Sigmoid colon (tissue), 7 donors: ENCODE measurements around the gene GALR3. TPM values are rescaled to one million over a fixed set of nuclear protein-coding genes. Genes with fewer than 3 reads are reported as not detected.
"Not testable (repeated sequence)": the region's sequence is repeated elsewhere in the genome, so short reads cannot be mapped to it uniquely, and the experiment has no call there.

Experiments used
- DNase-seq: peaks from one replicate; pipeline ENCODE4 v3.0.0-alpha.2; 2019
- H3K27ac ChIP-seq, 4 donors: fragments of 200-600 bp; sonication (generic); one replicate each; pipeline ENCODE4 v1.5.1; 2016 to 2019; ENCODE audit warnings: mild to moderate bottlenecking in 1 of 4
- H3K27me3 ChIP-seq, 3 donors: fragments of 200-600 bp; sonication (generic); one replicate each; pipeline ENCODE4 v1.5.1; 2019; ENCODE audit warnings: mild to moderate bottlenecking in 1 of 3
- H3K36me3 ChIP-seq, 4 donors: fragments of 200-600 bp; sonication (generic); one replicate each; pipeline ENCODE4 v1.5.1; 2016 to 2019
- H3K4me1 ChIP-seq, 4 donors: fragments of 200-600 bp; sonication (generic); one replicate each; pipeline ENCODE4 v1.5.1; 2017 to 2019
- H3K4me3 ChIP-seq, 4 donors: fragments of 200-600 bp; sonication (generic); one replicate each; pipeline ENCODE4 v1.5.1; 2017 to 2019; ENCODE audit warnings: mild to moderate bottlenecking in 2 of 4, moderate library complexity in 1 of 4
- H3K9me3 ChIP-seq, 4 donors: fragments of 200-600 bp in 3 of 4; sonication (generic) in 3 of 4; one replicate each; pipeline versions ENCODE4 v1.5.1 to v1.6.1; 2013 to 2019
- EP300 ChIP-seq, 4 donors: sonication (generic); formaldehyde crosslinking; IDR thresholded peaks; one replicate each; pipeline ENCODE4 v1.6.1; 2017; ENCODE audit warnings: antibody characterized with exemption in 4 of 4
- POLR2A ChIP-seq, 2 donors: fragments of 450-650 bp; IDR thresholded peaks; one replicate each; pipeline ENCODE4 v1.6.1; 2016; ENCODE audit warnings: antibody characterized with exemption in 2 of 2, mild to moderate bottlenecking in 2 of 2, moderate library complexity in 2 of 2
- POLR2AphosphoS5 ChIP-seq, 4 donors: sonication (generic); formaldehyde crosslinking; IDR thresholded peaks; one replicate each; pipeline ENCODE4 v1.6.1; 2017; ENCODE audit warnings: antibody characterized with exemption in 4 of 4
- WGBS, 2 donors: extraction: QIAGEN DNeasy Blood & Tissue Kit; methylation state at CpG; one replicate each; pipeline ENCODE4 v1.1.7; 2013; 5-methylcytosine and 5-hydroxymethylcytosine counted together
- intact Hi-C: fragments of 100-400 bp; cut with DNase I; formaldehyde crosslinking; loops from one replicate; pipeline ENCODE4 v1.15.1; 2023
- polyA plus RNA-seq, 3 donors: library from polyadenylated mRNA; stranded (reverse); fragments of 200-250 nt; gene quantifications; one replicate each; pipeline ENCODE4 v1.2.3, GENCODE V29; 2013
- total RNA-seq, 4 donors: library from RNA; depleted of rRNA; stranded (reverse); fragments of >200 nt; gene quantifications; one replicate each; pipeline ENCODE4 v1.1.0, GENCODE V29; 2016
- TF ChIP-seq, protein P1 (sequence below), 4 experiments: fragments of 450-650 bp in 3 of 4; fragments of 200-600 bp in 1 of 4; IDR thresholded peaks; one replicate each; pipeline ENCODE4 v1.5.1; 2016 to 2019; ENCODE audit warnings: antibody characterized with exemption in 4 of 4, mild to moderate bottlenecking in 3 of 4, moderate library complexity in 2 of 4
- donor health status: healthy with polysubstance abuse.
- donor health status: Bipolar disorder and iron deficiency.
- donor health status: healthy.

GALR3 gene
- total and polyA plus RNA-seq, 7 donors: not detected

DNA sequence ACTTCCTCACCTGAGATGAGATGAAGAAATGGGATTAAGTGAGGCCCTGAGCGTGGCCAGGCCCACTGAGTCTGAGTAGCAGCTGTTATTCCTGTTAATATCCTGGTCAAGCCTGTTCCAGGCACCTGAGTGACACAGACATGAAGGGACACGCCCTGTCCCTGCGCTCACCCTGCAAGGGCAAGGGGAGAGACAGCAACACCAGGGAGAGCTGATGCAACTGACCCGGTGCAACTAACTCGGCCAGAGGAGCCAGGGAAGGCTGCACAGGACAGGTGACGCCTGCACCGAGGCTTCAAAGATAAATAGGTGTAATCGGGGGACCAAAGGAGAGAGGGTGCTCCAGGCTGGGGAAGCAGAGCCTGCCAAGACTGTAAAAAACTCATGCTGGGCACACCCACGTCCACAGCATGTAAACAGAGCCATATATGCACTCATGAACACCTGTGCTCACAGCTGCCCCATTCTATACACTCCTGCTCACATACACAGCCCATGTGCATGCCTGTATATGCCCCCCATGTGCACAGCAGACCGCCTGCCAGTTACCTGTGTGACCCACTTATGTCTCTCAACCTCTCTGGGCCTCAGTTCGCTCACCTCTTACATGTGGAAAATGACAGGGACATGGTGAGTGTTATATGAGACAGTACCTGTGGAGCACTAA, 38.2 kb upstream of the GALR3 start:
- no peak for DNase-seq
- intact Hi-C loops: no loop called here
- WGBS, 2 donors: 15 to 55% methylated on average over 11 of the region's 11 CpGs
- H3K4me1 ChIP-seq: no peaks in the 10 kb centered on the region
- no peak overlapping the region for H3K4me3 ChIP-seq
- no peaks in the 10 kb centered on the region for H3K36me3 ChIP-seq
- no peaks in the 10 kb centered on the region for H3K9me3 ChIP-seq
- no peaks in the 10 kb centered on the region for H3K27me3 ChIP-seq
- H3K27ac ChIP-seq: no peak overlapping the region
- peak in 1 of 4 donors; percentile 4 for TF ChIP-seq POLR2AphosphoS5 (IDR thresholded peaks at IDR 0.05)
- TF ChIP-seq, protein P1, sequence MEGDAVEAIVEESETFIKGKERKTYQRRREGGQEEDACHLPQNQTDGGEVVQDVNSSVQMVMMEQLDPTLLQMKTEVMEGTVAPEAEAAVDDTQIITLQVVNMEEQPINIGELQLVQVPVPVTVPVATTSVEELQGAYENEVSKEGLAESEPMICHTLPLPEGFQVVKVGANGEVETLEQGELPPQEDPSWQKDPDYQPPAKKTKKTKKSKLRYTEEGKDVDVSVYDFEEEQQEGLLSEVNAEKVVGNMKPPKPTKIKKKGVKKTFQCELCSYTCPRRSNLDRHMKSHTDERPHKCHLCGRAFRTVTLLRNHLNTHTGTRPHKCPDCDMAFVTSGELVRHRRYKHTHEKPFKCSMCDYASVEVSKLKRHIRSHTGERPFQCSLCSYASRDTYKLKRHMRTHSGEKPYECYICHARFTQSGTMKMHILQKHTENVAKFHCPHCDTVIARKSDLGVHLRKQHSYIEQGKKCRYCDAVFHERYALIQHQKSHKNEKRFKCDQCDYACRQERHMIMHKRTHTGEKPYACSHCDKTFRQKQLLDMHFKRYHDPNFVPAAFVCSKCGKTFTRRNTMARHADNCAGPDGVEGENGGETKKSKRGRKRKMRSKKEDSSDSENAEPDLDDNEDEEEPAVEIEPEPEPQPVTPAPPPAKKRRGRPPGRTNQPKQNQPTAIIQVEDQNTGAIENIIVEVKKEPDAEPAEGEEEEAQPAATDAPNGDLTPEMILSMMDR (IDR thresholded peaks at IDR 0.05): no peak

DNA sequence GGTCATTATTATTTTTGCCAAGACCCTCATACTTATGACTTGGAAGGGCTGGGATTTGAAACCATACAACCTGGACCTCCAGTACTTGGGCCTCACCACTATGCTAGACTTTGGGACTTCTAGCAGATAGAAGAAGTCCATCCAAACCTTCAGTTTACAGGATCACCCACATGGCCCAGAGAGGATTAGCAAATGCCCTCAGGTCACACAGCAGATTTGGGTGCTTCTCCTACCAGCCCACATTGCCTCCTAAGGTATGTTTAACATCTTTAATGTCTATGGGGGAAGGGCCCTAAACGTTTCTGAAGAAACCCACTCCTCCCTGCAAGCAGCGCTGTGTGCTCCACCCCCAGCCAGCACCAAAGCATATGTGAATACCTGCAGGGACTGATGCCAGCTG, 32.9 kb upstream of the GALR3 start:
- H3K27me3 ChIP-seq: no peaks in the 10 kb centered on the region
- WGBS, 2 donors: 63 to 65% methylated on average over 2 of the region's 2 CpGs
- H3K9me3 ChIP-seq: no peaks in the 10 kb centered on the region
- DNase-seq: no peak
- no peak overlapping the region for H3K27ac ChIP-seq
- TF ChIP-seq, protein P1 (IDR thresholded peaks at IDR 0.05): no peak
- no peak for TF ChIP-seq POLR2AphosphoS5 (IDR thresholded peaks at IDR 0.05)
- TF ChIP-seq POLR2A (IDR thresholded peaks at IDR 0.05): no peak
- no peak for TF ChIP-seq EP300 (IDR thresholded peaks at IDR 0.05)
- H3K36me3 ChIP-seq: no peaks in the 10 kb centered on the region
- H3K4me1 ChIP-seq: no peaks in the 10 kb centered on the region
- no peak overlapping the region for H3K4me3 ChIP-seq
- intact Hi-C loops: loop anchor here (5.0 kb wide), 1 partner anchor 163 kb away; no protein-coding TSS in a partner anchor

DNA sequence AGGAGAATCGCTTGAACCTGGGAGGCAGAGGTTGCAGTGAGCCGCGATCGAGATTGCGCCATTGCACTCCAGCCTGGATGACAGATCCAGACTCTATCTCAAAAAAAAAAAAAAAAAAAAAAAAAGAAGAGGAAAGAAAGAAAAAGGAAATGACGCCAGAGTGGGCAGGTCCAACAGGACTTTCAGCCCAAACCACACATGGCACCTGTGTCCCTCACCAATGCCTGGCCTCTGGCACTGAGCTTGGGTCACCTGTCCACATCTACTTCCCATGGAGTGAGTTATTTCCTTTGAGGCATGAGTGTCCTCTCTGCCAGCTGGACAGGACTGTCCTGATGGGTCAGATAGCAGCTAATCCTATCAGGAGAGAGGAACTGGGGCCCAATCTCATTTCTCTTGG, 30.7 kb upstream of the GALR3 start:
- peak overlapping the region in 1 of 4 donors; percentile 53 for H3K27ac ChIP-seq
- H3K36me3 ChIP-seq: no peaks in the 10 kb centered on the region
- no peak for DNase-seq
- no peaks in the 10 kb centered on the region for H3K4me1 ChIP-seq
- intact Hi-C loops: loop anchor here (2.0 to 5.0 kb wide), 2 partner anchors 150 to 165 kb away; no protein-coding TSS in a partner anchor
- H3K9me3 ChIP-seq: no peaks in the 10 kb centered on the region
- 82 to 94% methylated on average over 6 of the region's 6 CpGs for WGBS, 2 donors
- H3K27me3 ChIP-seq: no peaks in the 10 kb centered on the region
- H3K4me3 ChIP-seq: no peak overlapping the region
- TF ChIP-seq POLR2A (IDR thresholded peaks at IDR 0.05): no peak

GRCh38 chr22:37794376-37794775, 28.8 kb upstream of the GALR3 start:
- Histone ChIP-seq H3K36me3 (no peaks in the 10 kb centered on the region), H3K27me3 (no peaks in the 10 kb centered on the region), H3K9me3 (no peaks in the 10 kb centered on the region), H3K4me1 (no peaks in the 10 kb centered on the region), H3K4me3 (no peak overlapping the region), H3K27ac (no peak overlapping the region)
- TF ChIP-seq POLR2AphosphoS5 (IDR thresholded peaks at IDR 0.05) (no peak), POLR2A (IDR thresholded peaks at IDR 0.05) (no peak), EP300 (IDR thresholded peaks at IDR 0.05) (no peak)
- TF ChIP-seq, protein P1 (IDR thresholded peaks at IDR 0.05): no peak
- intact Hi-C loops: loop anchor here (5.0 kb wide), 1 partner anchor 167 kb away; no protein-coding TSS in a partner anchor
- no peak for DNase-seq
- 14 to 65% methylated on average over 2 of the region's 2 CpGs for WGBS, 2 donors

- Histone ChIP-seq H3K4me1 (no peaks in the 10 kb centered on the region), H3K36me3 (no peaks in the 10 kb centered on the region), H3K27ac (no peak overlapping the region), H3K27me3 (no peaks in the 10 kb centered on the region), H3K9me3 (no peaks in the 10 kb centered on the region), H3K4me3 (no peak overlapping the region)
- 17 to 75% methylated on average over 3 of the region's 3 CpGs for WGBS, 2 donors
- intact Hi-C loops: no loop called here
- DNase-seq: no peak
- TF ChIP-seq, protein P1 (IDR thresholded peaks at IDR 0.05): no peak
- TF ChIP-seq POLR2AphosphoS5 (IDR thresholded peaks at IDR 0.05): no peak
- TF ChIP-seq POLR2A (IDR thresholded peaks at IDR 0.05): no peak
- no peak for TF ChIP-seq EP300 (IDR thresholded peaks at IDR 0.05)
Measured at GRCh38 chr22:37796079-37796478, 27.1 kb upstream of the GALR3 start.

GRCh38 chr22:37797259-37797658, 25.9 kb upstream of the GALR3 start:
- H3K9me3 ChIP-seq, H3K4me3 ChIP-seq, DNase-seq, H3K36me3 ChIP-seq, H3K4me1 ChIP-seq, H3K27me3 ChIP-seq, H3K27ac ChIP-seq, intact Hi-C loops: not testable (repeated sequence)
- WGBS, 2 donors: 92 to 94% methylated on average over 7 of the region's 7 CpGs
